Measurements from ENCODE around the gene PHYHIPL. TPM values are rescaled to one million over a fixed set of nuclear protein-coding genes. Genes with fewer than 3 reads are reported as not detected.

Gene PHYHIPL
- total and polyA plus RNA-seq, 2 experiments from 2014 or later = 1.1 TPM; not detected in 1

DNA sequence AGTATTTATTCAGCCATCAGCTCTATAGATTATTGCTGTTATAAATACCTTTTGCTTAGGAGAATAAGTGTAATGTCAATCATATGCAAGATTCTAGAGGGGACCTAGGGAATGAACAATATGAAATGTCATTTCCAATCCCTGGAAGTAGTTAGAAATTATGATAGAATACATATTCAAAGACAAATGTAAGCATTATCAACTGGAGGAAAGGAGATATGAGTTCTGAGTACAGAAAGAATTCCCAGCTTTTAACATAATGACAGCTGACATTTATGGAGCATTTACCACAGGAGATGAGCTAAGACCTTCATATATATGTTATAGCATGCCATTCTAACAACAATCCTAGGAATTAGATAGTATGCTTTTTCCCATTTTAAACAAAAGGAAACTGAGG is 99.7 kb downstream of the PHYHIPL start:
- Histone ChIP-seq H3K27ac (no peak overlapping the region), H3K9me3 (ENCODE audit: low read depth) (no peaks in the 10 kb centered on the region), H3K27me3 (no peaks in the 10 kb centered on the region), H3K4me3 (no peak overlapping the region), H3K36me3 (no peaks in the 10 kb centered on the region), H3K4me1 (ENCODE audit: low read depth) (no peaks in the 10 kb centered on the region)
- TF ChIP-seq, protein P1, sequence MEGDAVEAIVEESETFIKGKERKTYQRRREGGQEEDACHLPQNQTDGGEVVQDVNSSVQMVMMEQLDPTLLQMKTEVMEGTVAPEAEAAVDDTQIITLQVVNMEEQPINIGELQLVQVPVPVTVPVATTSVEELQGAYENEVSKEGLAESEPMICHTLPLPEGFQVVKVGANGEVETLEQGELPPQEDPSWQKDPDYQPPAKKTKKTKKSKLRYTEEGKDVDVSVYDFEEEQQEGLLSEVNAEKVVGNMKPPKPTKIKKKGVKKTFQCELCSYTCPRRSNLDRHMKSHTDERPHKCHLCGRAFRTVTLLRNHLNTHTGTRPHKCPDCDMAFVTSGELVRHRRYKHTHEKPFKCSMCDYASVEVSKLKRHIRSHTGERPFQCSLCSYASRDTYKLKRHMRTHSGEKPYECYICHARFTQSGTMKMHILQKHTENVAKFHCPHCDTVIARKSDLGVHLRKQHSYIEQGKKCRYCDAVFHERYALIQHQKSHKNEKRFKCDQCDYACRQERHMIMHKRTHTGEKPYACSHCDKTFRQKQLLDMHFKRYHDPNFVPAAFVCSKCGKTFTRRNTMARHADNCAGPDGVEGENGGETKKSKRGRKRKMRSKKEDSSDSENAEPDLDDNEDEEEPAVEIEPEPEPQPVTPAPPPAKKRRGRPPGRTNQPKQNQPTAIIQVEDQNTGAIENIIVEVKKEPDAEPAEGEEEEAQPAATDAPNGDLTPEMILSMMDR (IDR thresholded peaks at IDR 0.05; ENCODE audit: low read depth, low read length) = no peak
- DNase-seq (ENCODE audit: low read depth in 1 of 2, low spot score in 1 of 2) = no peak

DNA sequence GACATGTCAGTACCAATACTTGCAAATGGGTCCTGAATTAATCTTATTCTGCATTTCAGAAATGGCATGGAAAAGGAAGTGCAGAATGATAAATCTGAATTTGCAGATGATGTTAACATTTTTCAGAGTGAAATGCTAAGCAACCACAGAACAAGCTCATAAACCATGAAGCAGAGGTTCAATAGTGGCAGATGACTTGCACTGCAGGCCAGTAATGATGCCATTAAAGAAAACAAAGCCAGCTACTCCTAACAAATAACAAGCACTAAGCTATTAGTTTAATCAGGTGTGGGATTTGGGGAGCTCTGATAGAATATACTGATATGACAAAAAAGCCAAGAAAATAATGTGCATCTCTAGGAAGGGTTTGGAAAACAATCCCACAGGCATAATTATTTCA is 100.5 kb downstream of the PHYHIPL start:
- H3K27ac ChIP-seq = no peak overlapping the region

DNA sequence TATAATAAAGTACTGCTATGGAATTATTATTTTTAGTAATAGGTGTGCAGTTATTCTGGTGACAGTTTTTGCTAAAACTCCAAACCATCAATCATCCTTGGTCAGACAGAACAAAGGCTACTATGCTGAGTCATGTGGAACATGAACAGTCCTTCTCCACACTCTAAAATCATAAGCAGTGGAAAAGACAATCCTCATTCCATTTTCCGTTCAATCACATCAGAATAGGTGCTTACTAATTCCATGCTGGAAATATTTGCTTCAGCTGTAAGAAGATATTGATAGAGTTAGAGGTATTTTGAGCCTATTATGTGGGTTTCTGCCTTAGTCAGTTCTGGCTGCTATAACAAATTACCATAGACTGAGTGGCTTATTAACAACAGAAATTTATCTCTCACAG is 103.0 kb downstream of the PHYHIPL start:
- Histone ChIP-seq H3K27ac (no peak overlapping the region), H3K4me1 (ENCODE audit: low read depth) (peaks cover 3% of the 10 kb centered on the region), H3K36me3 (no peaks in the 10 kb centered on the region), H3K9me3 (ENCODE audit: low read depth) (no peaks in the 10 kb centered on the region), H3K4me3 (no peak overlapping the region), H3K27me3 (no peaks in the 10 kb centered on the region)
- TF ChIP-seq, protein P1 (IDR thresholded peaks at IDR 0.05; ENCODE audit: low read depth, low read length) = no peak
- DNase-seq (ENCODE audit: low read depth in 1 of 2, low spot score in 1 of 2) = no peak

More for the DNA sequence above, 100.5 kb downstream of the PHYHIPL start:
- Histone ChIP-seq H3K4me1 (ENCODE audit: low read depth) (no peaks in the 10 kb centered on the region), H3K36me3 (no peaks in the 10 kb centered on the region), H3K27me3 (no peaks in the 10 kb centered on the region), H3K4me3 (no peak overlapping the region), H3K9me3 (ENCODE audit: low read depth) (no peaks in the 10 kb centered on the region)
- TF ChIP-seq, protein P1 (IDR thresholded peaks at IDR 0.05; ENCODE audit: low read depth, low read length) = no peak
- DNase-seq (ENCODE audit: low read depth in 1 of 2, low spot score in 1 of 2) = no peak

DNA sequence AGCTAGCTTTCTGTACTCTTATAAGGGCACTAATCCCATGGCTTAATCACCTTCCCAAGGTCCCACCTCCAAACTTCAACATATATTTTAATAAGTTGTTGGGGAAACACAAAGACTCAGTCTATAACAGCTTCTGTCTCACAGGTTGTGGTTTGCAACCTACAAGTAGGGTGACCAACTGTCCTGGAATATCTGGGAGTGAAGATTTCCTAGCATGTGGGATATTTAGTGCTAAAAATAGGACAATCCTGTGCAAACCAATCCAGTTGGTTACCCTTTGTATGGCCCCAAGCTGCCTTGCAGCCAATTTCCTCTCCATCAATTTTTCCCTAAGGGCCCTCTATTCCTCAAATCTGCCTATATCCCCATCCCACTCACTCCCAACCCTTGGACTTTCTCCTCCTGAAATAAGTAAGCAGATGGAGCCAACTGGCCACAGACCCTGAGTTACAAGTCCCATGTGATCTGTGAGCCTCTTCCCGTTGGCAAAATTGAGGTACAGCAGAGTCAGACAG is 103.6 kb downstream of the PHYHIPL start:
- Histone ChIP-seq H3K9me3 (ENCODE audit: low read depth) (no peaks in the 10 kb centered on the region), H3K4me1 (ENCODE audit: low read depth) (peaks cover 3% of the 10 kb centered on the region), H3K36me3 (no peaks in the 10 kb centered on the region), H3K27me3 (no peaks in the 10 kb centered on the region), H3K4me3 (no peak overlapping the region), H3K27ac (no peak overlapping the region)
- DNase-seq (ENCODE audit: low read depth in 1 of 2, low spot score in 1 of 2) = no peak
- TF ChIP-seq, protein P1 (IDR thresholded peaks at IDR 0.05; ENCODE audit: low read depth, low read length) = no peak

DNA sequence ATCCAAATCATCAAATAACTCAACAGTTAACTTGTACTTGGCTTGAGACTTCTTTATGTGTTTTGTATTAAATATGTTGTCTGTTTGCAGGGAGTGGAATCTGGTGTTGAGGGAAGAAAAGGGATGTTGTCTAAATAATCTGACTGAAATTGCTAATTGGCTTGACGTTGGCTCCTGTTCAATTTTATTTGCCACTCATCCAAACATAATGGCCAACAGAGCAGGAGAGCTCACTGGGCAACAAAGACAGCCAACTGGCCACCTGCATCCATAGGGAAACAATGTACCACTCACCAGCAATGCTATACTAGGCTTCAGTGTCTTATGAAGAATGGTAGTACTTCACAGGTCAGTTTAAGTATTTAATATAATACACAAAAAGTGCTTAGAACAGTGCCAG is 105.4 kb downstream of the PHYHIPL start:
- Histone ChIP-seq H3K9me3 (ENCODE audit: low read depth) (no peaks in the 10 kb centered on the region), H3K27ac (no peak overlapping the region), H3K4me1 (ENCODE audit: low read depth) (peaks cover 3% of the 10 kb centered on the region), H3K27me3 (no peaks in the 10 kb centered on the region), H3K36me3 (no peaks in the 10 kb centered on the region), H3K4me3 (no peak overlapping the region)
- TF ChIP-seq, protein P1 (IDR thresholded peaks at IDR 0.05; ENCODE audit: low read depth, low read length) = no peak
- no peak for DNase-seq (ENCODE audit: low read depth in 1 of 2, low spot score in 1 of 2)
